Neural progenitor cell (in vitro differentiated cells): ENCODE measurements around the gene EHBP1.

ENCODE experiments used
- EZH2phosphoT487 ChIP-seq: fragments of 200-600 bp; sonication (generic); IDR thresholded peaks from 2 replicates; pipeline ENCODE4 v1.6.1; 2017; ENCODE audit warnings: antibody characterized with exemption
- TF ChIP-seq, protein P1 (sequence below): fragments of 200-600 bp; sonication (generic); IDR thresholded peaks from 2 replicates; pipeline ENCODE4 v1.5.1; 2017; ENCODE audit warnings: antibody characterized with exemption, mild to moderate bottlenecking

DNA sequence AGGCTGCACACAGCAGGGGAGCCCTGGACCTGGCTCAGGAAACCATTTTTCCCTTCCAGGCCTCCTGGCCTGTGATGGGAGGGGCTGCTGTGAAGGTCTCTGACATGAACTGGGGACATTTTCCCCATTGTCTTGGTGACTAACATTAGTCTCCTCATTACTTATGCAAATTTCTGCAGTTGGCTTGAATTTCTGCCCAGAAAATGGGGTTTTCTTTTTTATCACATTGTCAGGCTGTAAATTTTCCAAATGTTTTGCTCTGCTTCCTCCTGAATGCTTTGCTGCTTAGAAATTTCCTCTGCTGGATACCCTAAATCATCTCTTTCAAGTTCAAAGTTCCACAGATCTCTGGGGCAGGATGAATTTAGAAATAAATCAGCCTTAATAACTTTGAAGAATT, 78.2 kb downstream of the EHBP1 start:
- TF ChIP-seq, protein P1, sequence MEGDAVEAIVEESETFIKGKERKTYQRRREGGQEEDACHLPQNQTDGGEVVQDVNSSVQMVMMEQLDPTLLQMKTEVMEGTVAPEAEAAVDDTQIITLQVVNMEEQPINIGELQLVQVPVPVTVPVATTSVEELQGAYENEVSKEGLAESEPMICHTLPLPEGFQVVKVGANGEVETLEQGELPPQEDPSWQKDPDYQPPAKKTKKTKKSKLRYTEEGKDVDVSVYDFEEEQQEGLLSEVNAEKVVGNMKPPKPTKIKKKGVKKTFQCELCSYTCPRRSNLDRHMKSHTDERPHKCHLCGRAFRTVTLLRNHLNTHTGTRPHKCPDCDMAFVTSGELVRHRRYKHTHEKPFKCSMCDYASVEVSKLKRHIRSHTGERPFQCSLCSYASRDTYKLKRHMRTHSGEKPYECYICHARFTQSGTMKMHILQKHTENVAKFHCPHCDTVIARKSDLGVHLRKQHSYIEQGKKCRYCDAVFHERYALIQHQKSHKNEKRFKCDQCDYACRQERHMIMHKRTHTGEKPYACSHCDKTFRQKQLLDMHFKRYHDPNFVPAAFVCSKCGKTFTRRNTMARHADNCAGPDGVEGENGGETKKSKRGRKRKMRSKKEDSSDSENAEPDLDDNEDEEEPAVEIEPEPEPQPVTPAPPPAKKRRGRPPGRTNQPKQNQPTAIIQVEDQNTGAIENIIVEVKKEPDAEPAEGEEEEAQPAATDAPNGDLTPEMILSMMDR: no peak
- no peak for TF ChIP-seq EZH2phosphoT487
